Activated CD4-positive, alpha-beta T cell treated with anti-CD3 and anti-CD28 coated beads, Interleukin-2, amount 50 U/mL, for 16 hours (primary cell): ENCODE data around the gene DLG2.
"Not testable (repeated sequence)": the region's sequence is repeated elsewhere in the genome, so short reads cannot be mapped to it uniquely, and the experiment has no call there.

Experiments used
- DNase-seq: peaks from one replicate; pipeline ENCODE4 v3.0.0-alpha.2; 2020

Gene DLG2

DNA sequence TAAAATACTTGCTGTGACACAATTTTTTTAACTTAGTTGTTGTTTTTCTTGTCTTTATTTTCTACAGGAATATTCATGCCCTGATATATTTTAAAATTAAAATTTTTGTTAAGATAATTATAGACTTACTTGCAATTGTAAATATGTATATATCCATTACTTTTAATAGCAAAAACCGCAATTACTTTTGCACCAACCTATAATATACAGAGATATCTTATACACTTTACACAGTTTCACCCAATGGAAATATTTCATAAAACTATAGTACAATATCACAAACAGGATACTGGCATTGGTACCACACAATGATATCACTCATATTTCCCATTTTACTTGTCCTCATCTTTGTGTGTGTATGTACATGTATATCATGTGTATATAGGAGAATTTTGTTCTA is 188.8 kb downstream of the DLG2 start:
- DNase-seq, result no peak

DNA sequence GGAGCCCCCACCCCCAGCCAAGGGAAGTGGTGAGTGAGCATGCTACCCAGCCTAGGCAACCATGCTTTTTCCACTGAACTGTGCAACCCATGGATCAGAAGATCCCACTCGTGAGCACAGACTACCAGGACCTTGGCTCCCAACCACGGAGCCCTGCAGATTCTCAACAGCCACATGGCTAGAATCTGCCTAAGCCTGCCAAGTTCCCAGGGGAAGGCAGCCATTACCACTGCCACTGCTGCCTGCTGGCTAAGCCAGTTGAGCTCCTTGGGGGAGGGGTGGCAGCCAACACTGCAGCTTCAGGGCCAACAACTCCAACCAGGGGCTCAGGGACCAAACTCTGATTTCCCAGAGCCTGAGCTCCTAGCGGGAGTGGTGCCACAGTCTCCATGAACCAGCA is 195.8 kb downstream of the DLG2 start:
- DNase-seq, result no peak

- no peak for DNase-seq
These were observed 203.3 kb downstream of the DLG2 start for GRCh38 chr11:85423794-85424193.

DNA sequence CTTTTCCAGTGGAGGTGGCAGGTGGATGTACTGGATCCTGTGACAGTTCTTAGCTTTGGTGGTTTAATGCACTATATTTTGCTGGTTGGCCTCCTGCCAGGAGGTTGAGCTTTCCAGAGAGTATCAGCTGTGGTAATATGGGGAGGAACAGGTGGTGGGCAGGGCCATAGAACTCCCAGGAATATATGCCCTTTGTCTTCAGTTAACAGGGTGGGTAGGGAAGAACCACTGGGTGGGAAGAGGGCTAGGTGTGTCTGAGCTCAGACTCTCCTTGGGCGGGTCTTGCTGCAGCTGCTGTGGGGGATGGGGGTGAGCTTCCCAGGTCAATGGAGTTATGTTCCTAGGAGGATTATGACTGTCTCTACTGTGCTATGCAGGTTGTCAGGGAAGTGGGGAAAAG is 203.8 kb downstream of the DLG2 start:
- DNase-seq, result no peak

DNA sequence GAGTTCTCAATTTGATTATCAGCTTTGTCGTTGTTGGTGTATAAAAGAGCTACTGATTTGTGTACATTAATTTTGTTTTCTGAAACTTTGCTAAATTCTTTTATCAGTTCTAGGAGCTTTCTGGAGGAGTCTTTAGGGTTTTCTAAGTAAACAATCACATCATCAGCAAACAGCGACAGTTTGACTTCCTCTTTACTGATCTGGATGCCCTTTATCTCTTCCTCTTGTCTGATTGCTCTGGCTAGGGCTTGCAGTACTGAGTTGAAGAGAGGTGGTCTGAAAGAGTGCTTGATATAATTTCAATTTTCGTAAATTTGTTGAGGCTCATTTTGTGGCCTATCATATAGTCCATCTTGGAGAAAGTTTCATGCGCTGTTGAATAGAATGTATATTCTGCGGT is 213.0 kb downstream of the DLG2 start:
- no peak for DNase-seq

DNA sequence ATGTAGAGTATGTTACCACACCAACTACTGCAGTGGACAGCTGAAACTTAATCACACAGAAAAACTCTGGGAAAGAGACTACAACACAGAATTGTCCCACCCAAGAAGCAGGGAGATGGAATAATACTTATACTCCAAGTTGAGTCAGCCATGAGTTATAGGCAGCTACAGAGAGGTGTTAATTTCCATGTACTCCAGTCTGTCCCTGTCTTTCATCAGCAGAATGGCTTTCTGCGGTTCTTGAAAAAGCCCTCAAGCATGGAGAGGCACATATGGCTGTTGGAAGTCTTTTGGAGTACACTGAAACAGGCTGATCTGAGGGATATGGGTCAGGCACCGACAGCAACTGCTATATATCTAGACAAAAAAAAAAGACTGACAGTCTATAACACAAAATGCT is 219.5 kb downstream of the DLG2 start:
- no peak for DNase-seq

- DNase-seq, result no peak
These were observed 220.3 kb downstream of the DLG2 start for GRCh38 chr11:85406841-85407240.

DNA sequence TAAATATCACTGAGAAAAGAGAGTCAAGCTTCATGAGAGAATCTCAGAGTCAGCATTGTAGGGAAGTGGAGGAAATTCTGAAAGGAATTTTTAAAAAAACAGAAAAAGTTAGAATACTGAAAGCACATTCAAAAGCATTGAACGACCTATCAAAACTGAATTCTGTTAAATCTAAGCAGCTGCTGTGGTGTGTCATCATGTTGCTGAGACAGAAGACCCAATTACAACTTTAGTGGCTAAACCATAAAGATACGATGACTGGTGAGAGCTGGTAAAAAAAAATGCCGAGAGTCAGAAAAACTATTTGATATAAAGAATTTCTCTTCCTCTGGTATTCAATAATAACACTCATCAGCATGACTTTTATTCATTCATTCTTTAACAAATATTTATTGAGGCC is 220.8 kb downstream of the DLG2 start:
- no peak for DNase-seq

DNA sequence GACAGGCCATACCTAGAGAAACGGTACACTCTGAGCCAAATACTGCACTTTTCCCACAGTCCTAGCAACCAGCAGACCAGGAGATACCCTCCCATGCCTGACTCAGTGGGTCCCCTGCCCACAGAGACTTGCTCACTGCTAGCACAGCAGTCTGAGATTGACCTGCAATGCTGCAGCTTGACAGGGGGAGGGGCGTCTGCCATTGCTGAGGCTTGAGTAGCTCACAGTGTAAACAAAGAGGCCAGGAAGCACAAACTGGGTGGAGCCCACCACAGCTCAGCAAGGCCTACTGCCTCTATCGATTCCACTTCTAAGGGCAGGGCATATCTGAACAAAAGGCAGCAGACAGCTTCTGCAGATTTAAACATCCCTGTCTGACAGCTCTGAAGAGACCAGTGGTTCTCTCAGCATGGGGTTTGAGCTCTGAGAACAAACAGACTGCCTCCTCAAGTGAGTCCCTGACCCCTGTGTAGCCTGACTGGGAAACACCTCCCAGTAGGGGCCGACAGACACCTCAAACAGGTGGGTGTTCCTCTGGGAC is 231.6 kb downstream of the DLG2 start:
- DNase-seq, result not testable (repeated sequence)

DNA sequence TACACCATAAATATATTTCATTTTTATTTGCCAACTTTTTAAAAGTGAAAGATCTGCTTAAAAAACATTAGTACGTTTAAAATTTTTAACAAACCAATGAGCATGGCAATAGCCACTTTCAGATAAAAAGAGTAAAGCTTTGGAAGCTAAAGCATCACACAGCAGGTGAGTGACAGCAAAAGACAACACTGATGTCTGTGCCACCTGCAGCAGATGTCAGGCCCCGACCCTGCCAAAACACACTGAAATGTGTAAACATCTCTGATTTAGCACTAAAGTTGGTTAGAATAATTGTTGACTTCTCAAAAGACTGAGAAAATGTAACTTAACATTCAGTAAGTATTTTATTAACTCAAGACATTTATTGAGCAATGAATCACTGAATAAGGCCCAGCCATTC is 232.9 kb downstream of the DLG2 start:
- DNase-seq, result no peak

DNA sequence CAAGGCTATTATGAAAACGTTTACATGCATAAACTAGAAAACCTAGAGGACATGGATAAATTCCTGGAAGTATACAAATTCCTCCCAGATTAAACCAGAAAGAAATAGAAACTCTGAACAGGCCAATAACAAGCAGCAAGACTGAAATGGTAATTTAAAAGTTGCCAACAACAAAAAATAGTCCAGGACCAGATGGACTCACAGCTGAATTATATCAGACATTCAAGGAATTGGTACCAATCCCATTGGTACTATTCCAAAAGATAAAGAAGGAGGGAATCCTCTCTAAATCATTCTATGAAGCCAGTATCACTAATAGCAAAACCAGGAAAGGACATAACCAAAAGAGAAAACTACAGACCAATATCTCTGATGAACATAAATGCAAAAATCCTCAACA is 236.0 kb downstream of the DLG2 start:
- no peak for DNase-seq

GRCh38 chr11:85385547-85385946 is 241.6 kb downstream of the DLG2 start:
- DNase-seq, result no peak

GRCh38 chr11:85385111-85385510 is 242.0 kb downstream of the DLG2 start:
- DNase-seq, result no peak

DNA sequence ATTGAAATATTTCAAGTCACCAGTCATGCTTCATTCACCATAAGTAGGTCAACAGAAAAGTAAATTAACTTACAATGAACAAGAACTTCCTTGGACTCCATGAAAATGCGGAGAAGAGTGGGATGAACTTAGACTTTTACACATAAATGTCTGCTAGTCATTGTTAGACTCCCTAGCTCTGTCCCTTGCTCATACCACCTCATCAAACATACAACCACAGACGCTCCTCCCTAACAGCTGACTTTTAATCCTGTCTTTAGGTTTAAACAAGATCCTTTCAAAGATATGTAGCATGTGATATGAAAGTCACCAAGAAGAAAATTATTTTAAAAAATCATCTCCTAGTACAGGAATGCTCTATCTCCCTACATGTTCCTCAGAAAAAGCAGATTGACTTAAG is 248.1 kb downstream of the DLG2 start:
- no peak for DNase-seq

DNA sequence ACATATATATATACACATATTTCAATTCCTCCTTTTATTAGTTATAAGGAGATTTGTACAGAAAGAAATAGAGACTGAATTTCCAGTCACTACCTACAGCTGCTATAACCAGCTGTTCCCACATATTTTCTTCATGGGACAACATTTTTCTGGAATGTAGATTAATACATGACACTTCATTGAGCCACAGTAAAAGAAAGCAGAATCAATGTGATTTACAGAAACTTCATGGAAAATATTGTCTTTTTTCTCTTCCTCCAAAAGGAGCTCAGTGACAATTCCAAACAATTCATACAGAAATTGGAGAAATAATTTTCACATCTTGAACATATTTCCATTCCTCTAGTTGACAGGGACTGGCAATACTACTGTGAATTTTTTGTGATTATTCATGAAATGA is 249.2 kb downstream of the DLG2 start:
- DNase-seq, result no peak

- DNase-seq, result no peak
These were observed 267.3 kb downstream of the DLG2 start for GRCh38 chr11:85359859-85360258.

- DNase-seq, result no peak
These were observed 271.2 kb downstream of the DLG2 start for GRCh38 chr11:85355921-85356320.

- DNase-seq, result not testable (repeated sequence)
These were observed 277.6 kb downstream of the DLG2 start for GRCh38 chr11:85349539-85349938.

DNA sequence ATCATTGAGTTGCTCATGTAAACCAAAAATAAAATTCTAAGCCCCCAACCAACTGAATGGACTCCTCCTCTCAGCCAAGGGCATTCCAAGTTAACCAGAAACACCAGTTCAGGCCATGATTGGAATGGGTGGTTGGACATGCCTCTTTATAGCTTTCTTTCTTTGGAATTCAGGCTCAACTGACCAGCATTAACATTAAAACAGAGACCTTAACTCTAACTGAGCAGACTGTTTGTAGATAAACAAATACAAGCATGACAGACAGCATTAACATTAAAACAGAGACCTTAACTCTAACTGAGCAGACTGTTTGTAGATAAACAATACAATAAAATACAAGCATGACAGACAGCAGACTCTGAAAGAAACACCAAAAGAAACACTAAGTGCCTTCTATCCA is 278.2 kb downstream of the DLG2 start:
- no peak for DNase-seq

GRCh38 chr11:85347291-85347690 is 279.9 kb downstream of the DLG2 start:
- no peak for DNase-seq

DNA sequence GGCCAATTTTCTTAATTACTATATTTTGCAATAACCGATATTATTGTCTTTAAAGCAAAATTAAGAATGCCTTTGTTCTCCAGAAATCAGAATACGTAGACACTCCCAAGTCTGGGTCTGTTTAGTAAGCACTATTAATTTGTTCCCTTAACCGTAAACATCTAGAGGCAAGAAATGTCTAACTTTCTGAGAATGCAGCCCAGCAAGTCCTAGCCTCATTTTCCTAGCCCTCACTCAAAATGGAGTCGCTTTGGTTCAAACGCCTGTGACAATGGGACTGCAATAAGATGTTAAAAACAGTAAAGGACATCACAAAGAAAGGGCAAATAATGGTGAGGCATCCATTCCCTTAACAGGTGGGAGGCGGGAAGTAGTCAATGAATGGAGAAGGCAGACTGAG is 280.7 kb downstream of the DLG2 start:
- no peak for DNase-seq

GRCh38 chr11:85340846-85341245 is 286.3 kb downstream of the DLG2 start:
- not testable (repeated sequence) for DNase-seq

DNA sequence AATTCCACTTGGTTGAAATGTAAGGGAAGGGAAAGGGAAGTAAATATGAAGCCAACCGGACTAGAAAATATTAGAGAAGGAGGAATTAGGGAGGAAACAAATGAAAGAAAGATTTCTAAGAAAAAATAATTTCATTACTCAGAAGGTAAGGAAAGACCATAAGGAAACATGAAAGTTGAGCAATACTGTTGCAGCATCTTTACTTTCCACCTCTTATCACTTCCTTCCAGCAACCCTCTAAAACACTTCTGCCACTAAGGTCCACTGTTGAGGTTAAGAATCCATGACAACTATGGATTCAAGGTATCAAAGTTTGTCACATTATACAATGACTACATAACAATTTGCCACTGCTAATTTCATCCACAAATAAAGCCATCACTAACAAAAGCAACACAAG is 308.6 kb downstream of the DLG2 start:
- no peak for DNase-seq

- no peak for DNase-seq
These were observed 310.2 kb downstream of the DLG2 start for GRCh38 chr11:85316967-85317366.

GRCh38 chr11:85313741-85314140 is 313.4 kb downstream of the DLG2 start:
- no peak for DNase-seq

DNA sequence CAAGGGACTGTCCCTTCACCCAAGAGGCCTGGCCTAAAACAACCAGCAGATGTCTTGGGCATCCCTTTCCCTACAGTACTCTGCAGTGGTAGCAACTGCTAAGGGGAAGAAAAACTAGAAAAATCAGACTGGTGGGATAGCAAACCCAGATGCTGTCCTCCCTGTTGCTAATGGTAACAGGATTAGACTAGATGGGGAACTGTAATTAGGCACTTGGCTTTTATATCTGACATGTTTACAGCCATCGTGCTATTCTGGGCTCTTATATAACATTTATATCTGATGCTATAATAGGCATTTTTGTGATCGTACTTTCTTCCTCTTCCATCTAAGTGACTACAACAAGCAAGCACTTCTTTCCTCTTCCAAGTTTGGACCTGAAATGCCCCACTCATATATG is 316.7 kb downstream of the DLG2 start:
- no peak for DNase-seq
